IPS-20b (cell line): ENCODE results near the gene CCL2.

ENCODE experiments used
- H3K27ac ChIP-seq: one replicate; pipeline ENCODE4 v1.5.1; 2013; ENCODE audit warnings: low read length
- H3K27me3 ChIP-seq: 2 replicates; pipeline ENCODE4 v1.6.1; 2013; ENCODE audit warnings: mild to moderate bottlenecking, low read length, inconsistent platforms; ENCODE audit not compliant: insufficient read depth
- H3K36me3 ChIP-seq: 2 replicates; pipeline ENCODE4 v1.6.1; 2013; ENCODE audit warnings: low read depth, mild to moderate bottlenecking, inconsistent platforms, low read length, moderate library complexity; ENCODE audit not compliant: insufficient read depth
- H3K4me1 ChIP-seq: 2 replicates; pipeline ENCODE4 v1.6.1; 2013; ENCODE audit warnings: mild to moderate bottlenecking, control low read depth, inconsistent platforms, low read length, moderate library complexity; ENCODE audit not compliant: insufficient read depth
- H3K4me3 ChIP-seq: 2 replicates; pipeline ENCODE4 v1.5.1; 2013; ENCODE audit warnings: mild to moderate bottlenecking, low read length, inconsistent platforms
- H3K9ac ChIP-seq: 2 replicates; pipeline ENCODE4 v1.6.1; 2013; ENCODE audit warnings: low read depth, mild to moderate bottlenecking, inconsistent platforms, low read length, moderate library complexity
- H3K9me3 ChIP-seq: 2 replicates; pipeline ENCODE4 v1.6.1; 2013; ENCODE audit warnings: mild to moderate bottlenecking, low read depth, low read length, inconsistent platforms; ENCODE audit not compliant: insufficient read depth

CCL2 gene

GRCh38 chr17:34305061-34305460 is 50.0 kb downstream of the CCL2 start:
- Histone ChIP-seq H3K4me1 (no peaks in the 10 kb centered on the region), H3K9ac (no peak overlapping the region), H3K36me3 (no peaks in the 10 kb centered on the region), H3K27ac (no peak overlapping the region), H3K27me3 (no peaks in the 10 kb centered on the region), H3K9me3 (no peaks in the 10 kb centered on the region), H3K4me3 (no peak overlapping the region)

- no peak overlapping the region for H3K27ac ChIP-seq
- no peak overlapping the region for H3K9ac ChIP-seq
- no peak overlapping the region for H3K4me3 ChIP-seq
Measured at GRCh38 chr17:34305606-34306005, 50.5 kb downstream of the CCL2 start.

GRCh38 chr17:34306466-34306865 is 51.4 kb downstream of the CCL2 start:
- Histone ChIP-seq H3K27me3 (no peaks in the 10 kb centered on the region), H3K36me3 (no peaks in the 10 kb centered on the region), H3K4me3 (no peak overlapping the region), H3K9me3 (no peaks in the 10 kb centered on the region), H3K27ac (no peak overlapping the region), H3K9ac (no peak overlapping the region), H3K4me1 (no peaks in the 10 kb centered on the region)

More at GRCh38 chr17:34305606-34306005, 50.5 kb downstream of the CCL2 start:
- Histone ChIP-seq H3K27me3 (no peaks in the 10 kb centered on the region), H3K36me3 (no peaks in the 10 kb centered on the region), H3K4me1 (no peaks in the 10 kb centered on the region), H3K9me3 (no peaks in the 10 kb centered on the region)
